CD4-positive, alpha-beta T cell treated with Interleukin-10 for 1 hour (primary cell): ENCODE results near the gene ZMIZ1.

Source experiments
- DNase-seq: peaks from one replicate; pipeline ENCODE4 v3.0.0-alpha.2; 2020

Gene ZMIZ1

DNA sequence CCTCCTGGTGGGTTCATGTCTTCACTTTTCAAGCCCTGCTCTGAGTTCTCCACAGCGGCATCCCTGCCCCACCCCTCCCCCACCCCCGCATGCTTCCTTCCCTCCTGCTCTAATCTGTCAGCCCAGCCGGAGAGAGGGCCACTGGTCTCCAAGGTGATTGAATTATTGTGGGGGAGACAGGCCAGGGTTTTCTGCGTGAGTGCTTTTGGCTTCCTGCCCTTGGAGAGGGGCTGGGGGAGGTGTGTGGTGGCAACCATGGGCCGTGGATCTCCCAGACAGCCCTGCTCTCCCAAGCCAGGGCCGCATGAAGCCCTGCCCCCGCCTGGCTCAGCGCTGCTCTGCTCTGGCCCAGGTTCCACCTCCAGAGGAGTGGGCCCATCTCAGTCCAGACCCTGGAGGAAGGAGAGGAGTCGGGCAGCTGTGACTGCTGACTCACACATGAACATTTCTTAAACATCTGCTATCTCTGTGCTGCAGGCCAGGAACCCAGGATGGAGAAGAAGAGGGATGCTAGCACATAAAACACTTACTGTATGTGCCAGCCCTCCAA is 109.9 kb downstream of the ZMIZ1 start:
- DNase-seq, result no peak

DNA sequence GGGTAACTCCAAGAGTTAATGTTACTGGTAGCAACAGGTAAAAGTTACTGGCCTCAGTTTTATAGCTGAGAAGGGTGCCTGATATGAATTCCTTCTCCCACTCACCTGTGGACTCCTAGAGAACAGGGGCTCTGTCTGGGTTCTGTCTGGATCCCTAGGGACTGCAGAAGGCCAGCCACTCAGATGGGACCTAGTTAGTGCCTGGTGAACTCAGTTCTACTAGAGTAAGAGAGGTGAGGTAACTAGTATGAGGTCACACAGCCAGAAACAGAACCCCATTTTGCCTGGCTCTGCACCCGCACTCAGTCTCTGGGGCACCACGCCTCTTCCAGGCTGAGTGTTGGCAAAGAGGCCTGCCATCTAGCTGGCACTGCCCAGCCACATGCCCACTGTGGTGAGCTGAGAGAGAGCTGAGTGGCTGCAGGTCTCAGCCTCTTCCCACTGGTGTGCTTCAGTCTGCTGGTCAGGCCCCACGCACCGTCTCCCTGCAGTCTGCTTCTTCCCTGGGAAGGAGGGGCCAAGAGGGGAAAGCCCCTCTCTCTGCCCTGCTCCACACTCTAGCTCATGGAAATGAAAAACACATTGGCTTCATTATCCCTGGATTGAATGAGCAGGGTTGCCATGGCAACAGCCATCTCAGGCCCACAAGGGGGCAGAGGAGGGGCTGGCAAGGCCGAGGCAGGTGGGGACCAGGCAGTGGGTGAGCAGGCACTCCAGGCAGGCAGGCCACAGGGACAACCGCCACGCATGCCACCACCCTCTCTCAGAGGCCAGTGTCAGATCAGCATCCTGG is 110.6 kb downstream of the ZMIZ1 start:
- DNase-seq, result no peak

- no peak for DNase-seq
These were observed 111.2 kb downstream of the ZMIZ1 start for GRCh38 chr10:79179957-79180309.

GRCh38 chr10:79180414-79181221 is 111.9 kb downstream of the ZMIZ1 start:
- DNase-seq, result no peak

DNA sequence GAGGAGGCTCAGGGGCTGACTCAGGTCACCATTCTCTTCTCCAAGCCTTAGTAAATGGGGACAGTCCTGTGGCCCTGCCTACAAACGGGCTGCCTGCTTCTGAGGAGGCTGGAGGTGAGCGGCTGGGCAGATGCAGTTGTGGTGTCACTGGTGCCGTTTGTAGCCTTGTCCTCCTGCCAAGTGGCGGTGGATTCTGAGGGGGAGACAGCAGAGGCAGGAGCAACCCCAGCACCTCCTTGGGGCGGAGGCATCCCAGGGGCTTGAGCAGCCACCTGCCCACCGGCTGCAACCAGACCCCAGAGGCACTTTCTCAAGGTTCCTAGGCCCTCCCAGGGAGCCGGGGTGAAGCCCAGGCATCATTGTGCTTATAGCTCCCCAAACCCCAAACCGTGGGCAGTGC is 112.5 kb downstream of the ZMIZ1 start:
- DNase-seq, result no peak

DNA sequence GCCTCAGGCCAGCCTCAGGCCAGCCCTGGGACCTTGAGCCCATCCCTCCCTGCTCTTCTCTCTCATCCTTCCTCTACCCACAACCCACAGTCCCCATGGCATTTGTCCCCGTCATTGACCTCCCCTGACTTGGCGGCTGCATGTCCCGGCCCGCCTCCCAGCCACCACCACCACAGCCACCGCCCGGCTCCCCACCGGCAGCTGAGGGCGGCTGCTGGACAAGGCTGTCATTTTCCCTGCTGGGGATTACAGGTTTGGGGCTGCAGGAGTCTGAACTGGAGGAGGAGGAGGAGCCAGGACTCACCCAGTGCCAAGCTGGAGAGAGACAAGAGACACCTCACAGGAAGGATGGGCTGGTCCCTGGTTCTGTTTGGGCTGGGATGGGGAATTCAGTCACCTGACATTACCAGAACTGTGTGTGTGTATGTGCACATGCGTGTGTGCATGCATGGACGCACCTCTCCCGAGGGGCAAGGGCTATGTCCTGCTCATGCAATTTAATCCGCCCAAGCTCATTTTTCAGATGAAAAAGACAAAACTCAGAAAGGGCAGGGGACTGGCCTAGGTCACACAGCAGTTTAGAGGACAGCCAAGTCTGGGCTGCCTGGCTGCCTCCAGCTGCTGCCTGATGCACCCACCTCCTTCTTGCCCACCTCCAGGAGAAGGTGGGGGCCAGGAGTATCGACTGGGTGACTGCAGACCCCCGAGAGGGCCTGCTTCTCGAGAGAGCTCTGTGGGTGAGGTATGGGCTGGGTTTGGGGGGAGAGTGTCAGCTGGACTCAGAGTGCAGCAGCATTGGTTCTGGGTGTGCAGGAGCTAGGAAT is 113.1 kb downstream of the ZMIZ1 start:
- no peak for DNase-seq

- DNase-seq, result no peak
These were observed 114.2 kb downstream of the ZMIZ1 start for GRCh38 chr10:79182781-79183467.

- no peak for DNase-seq
These were observed 114.7 kb downstream of the ZMIZ1 start for GRCh38 chr10:79183468-79183865.

- no peak for DNase-seq
These were observed 115.4 kb downstream of the ZMIZ1 start for GRCh38 chr10:79184145-79184625.

- no peak for DNase-seq
These were observed 115.9 kb downstream of the ZMIZ1 start for GRCh38 chr10:79184657-79185056.

- no peak for DNase-seq
These were observed 116.5 kb downstream of the ZMIZ1 start for GRCh38 chr10:79185067-79185774.

DNA sequence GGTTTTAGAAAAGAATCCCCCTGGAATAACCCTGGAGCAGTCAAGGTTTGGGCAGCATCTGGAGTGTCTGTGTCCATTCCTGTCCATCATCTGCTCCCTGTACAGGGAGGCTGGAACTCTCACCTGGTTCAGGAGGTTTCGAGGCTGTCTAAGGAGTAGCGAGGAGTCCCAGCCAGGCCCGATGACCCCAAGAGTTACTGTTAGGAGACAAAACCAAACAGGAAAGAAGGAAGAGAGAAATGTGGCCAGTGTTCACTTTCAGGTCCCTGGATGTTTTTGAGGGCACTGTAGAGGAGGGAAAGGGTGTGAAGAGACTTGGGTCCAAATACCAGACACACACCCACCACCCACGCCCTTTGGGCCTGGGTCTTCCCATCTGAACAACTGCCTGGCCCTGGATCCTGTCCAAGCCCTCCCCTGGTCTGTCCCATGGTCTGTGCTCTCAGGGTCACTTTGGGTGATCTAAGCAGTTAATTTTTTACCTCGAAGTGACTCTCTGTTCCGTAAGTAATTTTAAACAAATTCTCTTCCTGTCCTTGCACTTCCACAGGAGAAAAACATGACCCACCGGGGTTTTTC is 117.1 kb downstream of the ZMIZ1 start:
- no peak for DNase-seq

DNA sequence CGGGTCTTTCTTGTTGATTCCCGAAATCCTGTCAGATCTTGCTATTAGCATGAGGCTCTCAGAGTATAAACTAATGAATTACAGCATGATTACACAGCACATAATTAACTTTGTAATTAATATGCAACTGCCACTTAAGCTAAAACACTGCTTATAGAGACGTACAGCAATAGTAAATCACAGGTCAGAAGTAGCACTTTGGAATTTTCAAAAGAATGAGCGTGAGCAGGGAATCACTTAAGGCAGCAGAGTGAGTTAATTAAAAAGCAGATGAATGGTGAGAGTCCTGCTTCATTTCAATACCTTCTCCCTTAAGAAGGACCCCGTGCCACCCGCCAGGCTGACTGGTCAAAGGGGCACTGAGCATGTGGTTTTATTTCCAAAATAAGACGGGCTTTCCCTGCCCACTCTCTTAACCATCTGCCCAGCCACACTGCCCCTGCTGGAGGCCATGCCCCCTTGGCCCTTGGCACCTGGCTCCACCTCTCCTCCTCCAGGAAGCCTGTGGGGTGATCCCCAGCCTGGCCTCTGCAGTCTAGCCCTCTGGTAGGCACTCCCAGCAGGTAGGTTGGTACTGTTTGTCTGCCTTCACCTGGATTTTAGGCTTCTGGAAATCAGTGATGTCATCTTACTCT is 117.8 kb downstream of the ZMIZ1 start:
- DNase-seq, result no peak

DNA sequence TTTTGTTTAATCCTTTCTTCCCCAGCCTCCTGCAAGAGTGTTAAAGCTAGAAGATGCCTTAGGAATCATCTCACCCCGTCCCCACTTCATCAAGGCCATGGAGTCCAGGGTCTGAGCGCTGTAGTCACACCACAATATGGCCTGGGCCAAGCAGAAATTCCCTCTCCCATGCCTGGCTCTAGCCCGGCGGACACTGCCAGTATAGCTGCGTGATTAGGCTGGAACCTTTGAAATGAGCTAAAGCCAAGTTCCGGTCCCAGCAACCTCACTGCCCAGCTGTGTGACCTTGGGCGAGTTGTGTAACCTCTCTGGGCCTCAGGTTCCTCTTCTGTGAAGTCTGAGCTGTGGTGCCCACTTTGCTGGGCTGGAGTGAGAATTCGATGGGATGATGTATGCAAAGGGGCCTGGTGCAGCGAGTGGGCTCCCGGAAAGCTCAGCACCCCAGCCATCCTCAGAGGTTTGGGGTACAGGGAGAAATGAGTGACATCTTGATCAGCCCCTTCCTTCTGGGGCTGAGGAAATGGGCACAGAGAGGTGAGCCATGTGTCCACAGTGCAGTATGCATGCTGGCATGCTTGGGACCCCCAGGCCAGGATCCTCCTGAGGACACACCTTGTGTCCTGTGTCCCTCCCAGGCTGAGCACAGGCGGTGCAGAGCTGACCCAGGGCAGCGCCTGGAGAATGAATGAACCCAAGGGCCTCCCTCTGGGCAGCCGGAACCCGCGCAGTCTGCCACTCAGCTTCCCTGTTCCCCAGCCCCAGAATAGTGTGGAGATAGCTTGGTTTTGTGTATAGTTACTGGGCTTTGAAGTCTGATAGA is 118.6 kb downstream of the ZMIZ1 start:
- DNase-seq, result no peak

DNA sequence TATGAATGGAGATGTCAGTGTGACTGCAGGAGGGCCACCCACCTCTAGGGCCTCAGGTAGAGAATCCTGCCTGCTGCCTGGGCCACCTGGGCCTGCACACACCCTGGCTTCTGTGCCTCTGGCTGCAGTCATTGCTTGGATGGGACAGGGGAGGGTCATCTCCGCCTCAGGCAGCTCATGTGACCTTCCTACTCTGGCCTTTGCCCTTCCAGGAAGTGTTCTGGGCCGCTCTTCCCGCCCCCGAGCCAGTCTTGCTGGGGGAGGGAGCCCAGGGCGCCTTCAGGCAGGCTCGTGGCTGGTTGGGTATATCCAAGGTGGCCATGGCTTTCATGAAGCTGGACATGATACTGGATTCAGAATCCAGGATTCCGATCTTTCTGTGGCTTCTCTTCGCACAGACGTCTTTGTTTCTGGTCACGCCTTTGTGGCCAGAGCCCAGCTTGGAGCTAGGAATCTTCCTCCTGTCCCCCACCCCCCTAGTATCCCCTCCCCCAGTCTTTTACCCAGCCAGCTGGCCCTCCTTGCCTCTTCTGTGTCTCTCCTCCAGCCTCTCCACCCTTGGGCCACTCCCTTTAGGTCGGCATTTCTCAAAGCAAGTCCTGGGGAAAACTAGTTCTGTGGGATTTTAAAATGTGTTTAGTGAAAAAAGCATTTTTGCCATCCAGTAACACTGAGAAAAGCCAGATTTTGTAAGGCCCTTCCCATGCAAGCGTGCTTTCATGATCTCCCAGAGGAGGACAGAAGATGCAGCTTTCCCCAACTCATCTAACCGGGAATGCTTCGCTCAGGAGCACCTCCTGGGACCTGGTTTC is 119.6 kb downstream of the ZMIZ1 start:
- DNase-seq, result no peak

DNA sequence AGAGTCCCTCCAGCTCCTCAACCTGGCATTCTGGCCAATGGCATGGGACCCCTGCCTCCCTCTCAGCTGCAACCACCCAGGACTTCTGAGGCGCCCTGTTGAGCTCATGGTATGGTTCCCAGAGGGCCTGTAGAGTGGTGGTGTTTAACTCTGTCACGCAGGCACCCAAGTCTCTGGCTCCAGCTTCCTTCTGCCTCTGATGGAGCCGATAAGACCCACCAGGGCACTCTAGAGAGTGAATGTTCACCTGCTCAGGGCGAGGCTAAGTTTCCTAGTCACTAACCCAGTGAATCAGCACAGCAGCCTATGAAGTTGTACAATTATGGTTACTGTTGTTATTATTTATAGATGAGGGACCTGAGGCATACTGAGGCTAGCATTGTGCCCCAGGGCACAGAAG is 120.4 kb downstream of the ZMIZ1 start:
- no peak for DNase-seq

DNA sequence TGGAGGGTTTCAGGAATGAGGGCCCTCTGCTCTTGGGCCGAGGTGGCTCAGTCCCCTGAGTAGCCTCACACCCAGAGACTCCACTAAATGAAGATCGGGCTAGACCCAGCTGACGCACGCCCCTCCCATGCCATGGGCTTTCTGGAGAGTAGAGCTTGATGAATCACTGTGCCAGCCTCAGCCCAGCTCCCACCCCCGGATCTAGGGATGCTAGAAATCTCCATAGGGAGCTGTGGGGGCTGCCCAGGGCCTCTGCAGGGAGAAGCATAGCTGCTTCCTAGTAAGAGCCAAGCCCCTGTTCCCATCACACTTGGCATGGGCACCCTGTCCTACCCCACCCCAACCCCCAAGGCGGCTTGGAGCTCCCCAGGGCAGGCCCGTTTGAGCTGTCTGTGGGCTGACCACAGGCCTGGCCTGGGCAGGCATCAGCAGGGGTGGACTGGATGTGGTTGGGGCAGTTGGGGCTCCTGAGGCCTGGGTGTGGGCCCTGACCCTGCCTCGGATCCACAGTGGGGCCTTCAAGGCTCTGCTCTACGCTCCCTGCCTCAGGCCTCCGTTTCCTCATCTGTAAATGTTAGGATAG is 121.2 kb downstream of the ZMIZ1 start:
- no peak for DNase-seq

DNA sequence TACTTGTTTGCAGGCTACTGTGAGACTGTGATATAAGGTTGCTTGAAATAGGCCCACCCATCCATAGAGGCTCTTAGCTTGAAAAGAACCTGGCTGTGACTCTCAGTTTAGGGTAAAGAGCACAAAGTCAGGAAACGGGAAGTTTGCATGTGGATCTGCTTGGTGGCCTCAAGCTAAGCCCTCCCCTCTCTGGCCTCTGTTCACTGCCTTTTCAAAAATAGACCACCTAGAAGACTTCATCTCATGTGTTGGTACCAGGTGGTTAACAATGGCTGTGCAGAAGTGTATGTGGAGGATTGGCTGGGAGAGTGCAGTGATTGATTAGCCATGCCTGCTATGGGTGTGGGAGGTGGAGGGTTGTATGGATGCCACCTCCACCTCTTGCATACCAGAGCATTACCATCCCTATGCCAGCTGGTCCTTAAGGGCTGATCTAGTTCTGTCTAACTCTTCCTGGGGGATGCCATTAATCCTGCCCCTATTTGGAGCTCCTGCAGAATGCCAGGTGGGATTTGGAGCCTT is 122.0 kb downstream of the ZMIZ1 start:
- no peak for DNase-seq
